Peyer's patch (tissue), 4 donors: ENCODE results near the gene PLAAT5. TPM values are rescaled to one million over a fixed set of nuclear protein-coding genes. Genes with fewer than 3 reads are reported as not detected.

Source experiments
- DNase-seq, 3 donors: peaks; one replicate each; pipeline ENCODE4 v3.0.0-alpha.2; 2017 to 2019
- H3K27ac ChIP-seq, 4 donors: fragments of 200-600 bp; sonication (generic); one replicate each; pipeline ENCODE4 v1.5.1; 2016 to 2019
- H3K27me3 ChIP-seq, 2 donors: fragments of 200-600 bp; sonication (generic); one replicate each; pipeline ENCODE4 v1.5.1; 2019
- H3K36me3 ChIP-seq, 3 donors: fragments of 200-600 bp; sonication (generic); one replicate each; pipeline ENCODE4 v1.5.1; 2016 to 2019
- H3K4me1 ChIP-seq, 4 donors: fragments of 200-600 bp; sonication (generic); one replicate each; pipeline ENCODE4 v1.5.1; 2016 to 2019
- H3K4me3 ChIP-seq, 4 donors: fragments of 200-600 bp; sonication (generic); 1 replicate in 3 of 4; 2 replicates in 1 of 4; pipeline ENCODE4 v1.5.1; 2016 to 2019; ENCODE audit warnings: mild to moderate bottlenecking in 1 of 4
- H3K9me3 ChIP-seq, 4 donors: fragments of 200-600 bp; sonication (generic); one replicate each; pipeline ENCODE4 v1.5.1; 2016 to 2019; ENCODE audit warnings: mild to moderate bottlenecking in 1 of 4
- CTCF ChIP-seq, 6 experiments: fragments of 450-650 bp in 4 of 6; fragments of 200-600 bp in 2 of 6; sonication (generic) in 1 of 6; IDR thresholded peaks; one replicate each; pipeline ENCODE4 v1.5.1; 2017 to 2019; ENCODE audit warnings: antibody characterized with exemption in 6 of 6, mild to moderate bottlenecking in 3 of 6, moderate library complexity in 1 of 6
- POLR2A ChIP-seq, 2 donors: fragments of 450-650 bp; IDR thresholded peaks; one replicate each; pipeline ENCODE4 v1.5.1; 2017; ENCODE audit warnings: antibody characterized with exemption in 2 of 2, mild to moderate bottlenecking in 2 of 2, moderate library complexity in 2 of 2
- total RNA-seq, 4 donors: library from RNA; depleted of rRNA; stranded (reverse); fragments of >200 nt; gene quantifications; one replicate each; pipeline ENCODE4 v1.1.0, GENCODE V29; 2016

The PLAAT5 gene
- total RNA-seq, 4 donors from 2014 or later = 0.67 to 3.3 TPM; not detected in 2

- no peak for DNase-seq
- Histone ChIP-seq H3K4me3 (no peak overlapping the region), H3K4me1 (no peaks in the 10 kb centered on the region), H3K36me3 (no peaks in the 10 kb centered on the region), H3K9me3 (no peaks in the 10 kb centered on the region), H3K27me3 (no peaks in the 10 kb centered on the region), H3K27ac (no peak overlapping the region)
- TF ChIP-seq CTCF (IDR thresholded peaks at IDR 0.05) (no peak), POLR2A (IDR thresholded peaks at IDR 0.05) (no peak)
Observed at GRCh38 chr11:63476618-63477017, 14.3 kb downstream of the PLAAT5 start.

GRCh38 chr11:63472372-63472771 is 18.6 kb downstream of the PLAAT5 start:
- no peak overlapping the region for H3K4me3 ChIP-seq
- TF ChIP-seq CTCF (IDR thresholded peaks at IDR 0.05) (no peak), POLR2A (IDR thresholded peaks at IDR 0.05) (no peak)
- H3K9me3 ChIP-seq = no peaks in the 10 kb centered on the region
- H3K27ac ChIP-seq = no peak overlapping the region
- no peaks in the 10 kb centered on the region for H3K36me3 ChIP-seq
- H3K27me3 ChIP-seq = no peaks in the 10 kb centered on the region
- no peak for DNase-seq
- no peaks in the 10 kb centered on the region for H3K4me1 ChIP-seq

- H3K9me3 ChIP-seq = no peaks in the 10 kb centered on the region
- no peak for TF ChIP-seq CTCF (IDR thresholded peaks at IDR 0.05)
- TF ChIP-seq POLR2A (IDR thresholded peaks at IDR 0.05) = no peak
- no peaks in the 10 kb centered on the region for H3K27me3 ChIP-seq
- no peak overlapping the region for H3K27ac ChIP-seq
- H3K36me3 ChIP-seq = no peaks in the 10 kb centered on the region
- no peaks in the 10 kb centered on the region for H3K4me1 ChIP-seq
- H3K4me3 ChIP-seq = no peak overlapping the region
- DNase-seq = no peak
Observed at GRCh38 chr11:63470311-63470710, 20.7 kb downstream of the PLAAT5 start.

- no peaks in the 10 kb centered on the region for H3K4me1 ChIP-seq
- no peak overlapping the region for H3K4me3 ChIP-seq
- TF ChIP-seq CTCF (IDR thresholded peaks at IDR 0.05) = no peak
- no peak for TF ChIP-seq POLR2A (IDR thresholded peaks at IDR 0.05)
- no peaks in the 10 kb centered on the region for H3K27me3 ChIP-seq
- H3K36me3 ChIP-seq = no peaks in the 10 kb centered on the region
- no peaks in the 10 kb centered on the region for H3K9me3 ChIP-seq
- DNase-seq = no peak
- no peak overlapping the region for H3K27ac ChIP-seq
Observed at GRCh38 chr11:63462137-63462536, 28.8 kb downstream of the PLAAT5 start.

GRCh38 chr11:63459586-63459985 is 31.4 kb downstream of the PLAAT5 start:
- H3K27ac ChIP-seq = no peak overlapping the region
- H3K4me1 ChIP-seq = no peaks in the 10 kb centered on the region
- TF ChIP-seq CTCF (IDR thresholded peaks at IDR 0.05) = no peak
- no peak for TF ChIP-seq POLR2A (IDR thresholded peaks at IDR 0.05)
- no peaks in the 10 kb centered on the region for H3K36me3 ChIP-seq
- DNase-seq = no peak
- H3K27me3 ChIP-seq = no peaks in the 10 kb centered on the region
- H3K4me3 ChIP-seq = no peak overlapping the region
- H3K9me3 ChIP-seq = no peaks in the 10 kb centered on the region

GRCh38 chr11:63448646-63449045 is 42.3 kb downstream of the PLAAT5 start:
- no peak for DNase-seq
- Histone ChIP-seq H3K4me1 (no peaks in the 10 kb centered on the region), H3K4me3 (no peak overlapping the region), H3K9me3 (no peaks in the 10 kb centered on the region), H3K27me3 (no peaks in the 10 kb centered on the region), H3K27ac (no peak overlapping the region), H3K36me3 (no peaks in the 10 kb centered on the region)
- TF ChIP-seq POLR2A (IDR thresholded peaks at IDR 0.05) (no peak), CTCF (IDR thresholded peaks at IDR 0.05) (no peak)
